Activated T-helper 17 cell treated with anti-CD3 and anti-CD28 coated beads, Interleukin-2, amount 50 U/mL, for 72 hours (primary cell): ENCODE data around the gene OAF. TPM values are rescaled to one million over a fixed set of nuclear protein-coding genes. Genes with fewer than 3 reads are reported as not detected.

Experiments
- ATAC-seq: fragments of 150-1000 bp; cut with Tn5 transposase; replicated peaks from 2 replicates; pipeline ENCODE4 v1.10.0; 2021; ENCODE audit warnings: mild to moderate bottlenecking, moderate library complexity
- H3K27ac Mint-ChIP-seq: one replicate; pipeline ENCODE4 v1.8.0; 2022; ENCODE audit warnings: mixed read lengths
- H3K27me3 Mint-ChIP-seq: one replicate; pipeline ENCODE4 v1.8.0; 2022; ENCODE audit warnings: mixed read lengths
- H3K36me3 Mint-ChIP-seq: one replicate; pipeline ENCODE4 v1.8.0; 2022; ENCODE audit warnings: low read depth, mild to moderate bottlenecking, mixed read lengths
- H3K4me1 Mint-ChIP-seq: one replicate; pipeline ENCODE4 v1.8.0; 2022; ENCODE audit warnings: mixed read lengths
- H3K4me3 Mint-ChIP-seq: one replicate; pipeline ENCODE4 v1.8.0; 2022; ENCODE audit warnings: mild to moderate bottlenecking, mixed read lengths
- H3K9me3 Mint-ChIP-seq: one replicate; pipeline ENCODE4 v1.8.0; 2022; ENCODE audit warnings: mixed read lengths
- total RNA-seq, 2 donors: library from RNA; stranded (reverse); gene quantifications; one replicate each; pipeline ENCODE4 v1.2.3, GENCODE V29; 2022

The OAF gene
- total RNA-seq, 2 donors from 2014 or later = 0.97 to 1.3 TPM

DNA sequence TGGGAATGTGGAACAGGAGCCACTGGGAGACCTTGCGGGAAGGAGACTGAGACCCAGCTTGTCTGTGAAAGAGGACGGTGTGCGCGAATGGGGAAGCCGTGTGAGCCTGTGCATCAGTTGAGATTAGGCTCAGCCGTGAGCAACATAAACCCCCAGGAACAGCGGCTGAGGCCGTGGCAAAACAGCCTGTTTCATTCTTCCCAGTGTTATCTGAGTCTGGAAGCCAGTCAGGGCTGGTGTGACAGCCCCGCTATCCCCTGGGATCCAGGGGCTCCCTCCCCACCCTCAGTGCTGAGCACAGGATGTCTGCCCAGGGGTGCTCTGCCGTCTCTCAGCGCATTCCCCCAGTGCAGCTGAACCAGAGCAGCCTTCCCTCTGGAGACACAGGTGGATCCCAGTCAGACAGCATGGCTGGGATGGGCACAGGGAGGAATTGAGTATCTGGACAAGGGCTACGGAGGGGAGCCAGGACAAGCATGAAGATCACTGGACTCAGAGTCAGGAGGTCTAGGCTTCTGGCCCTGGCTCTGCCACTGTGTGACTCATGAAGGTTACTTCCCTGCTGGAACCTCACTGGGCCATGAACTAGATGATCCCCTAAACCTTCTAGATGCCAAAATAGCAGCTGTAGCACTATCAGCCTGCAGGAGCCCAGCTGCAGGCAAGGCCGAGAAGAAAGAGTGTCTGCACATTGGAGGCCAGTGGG, 8.6 kb downstream of the OAF start:
- Mint-ChIP-seq H3K4me1 (no peaks in the 10 kb centered on the region), H3K36me3 (no peaks in the 10 kb centered on the region), H3K9me3 (no peaks in the 10 kb centered on the region), H3K27me3 (peaks cover 3% of the 10 kb centered on the region), H3K27ac (no peak overlapping the region), H3K4me3 (no peak overlapping the region)
- ATAC-seq = no peak

DNA sequence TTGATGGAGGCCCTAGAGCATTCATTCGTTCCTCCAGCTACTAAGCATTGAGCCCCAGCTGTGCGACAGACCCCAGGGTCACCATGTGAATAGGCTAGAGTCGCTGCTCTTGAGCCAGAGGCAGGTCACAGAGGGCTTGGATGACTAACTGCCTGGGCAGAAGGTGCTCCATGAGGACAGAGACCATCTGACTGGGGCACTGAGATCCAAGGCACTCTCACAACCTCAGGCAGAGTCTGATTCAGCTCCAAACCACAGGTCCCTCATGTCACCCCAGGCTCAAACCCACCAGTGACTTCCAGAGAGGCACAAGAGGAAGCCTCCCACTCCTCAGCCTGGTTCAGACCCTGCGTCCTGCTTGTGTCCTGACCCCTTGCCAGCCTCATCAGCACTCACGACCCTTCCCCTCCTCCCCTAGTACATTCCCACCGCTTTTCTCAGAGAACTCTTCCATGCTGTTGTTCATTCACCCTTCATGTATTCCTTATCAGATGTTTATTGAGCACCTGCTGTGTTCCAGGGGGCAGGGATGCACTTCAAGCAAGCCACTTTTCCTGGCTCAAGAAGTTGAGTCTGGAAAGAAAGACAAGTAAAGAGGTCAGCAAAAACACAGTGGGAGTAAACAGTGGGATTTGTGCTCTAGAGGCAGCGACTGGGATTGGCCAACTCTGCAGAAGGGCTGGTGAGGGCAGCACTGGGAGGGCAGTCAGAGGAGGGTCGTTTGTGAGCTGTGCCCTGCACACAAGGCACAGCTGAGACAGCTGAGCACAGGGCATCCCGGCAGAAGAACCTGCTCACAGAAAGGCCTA, 9.3 kb downstream of the OAF start:
- Mint-ChIP-seq H3K4me3 (no peak overlapping the region), H3K4me1 (no peaks in the 10 kb centered on the region), H3K27ac (no peak overlapping the region), H3K9me3 (no peaks in the 10 kb centered on the region), H3K27me3 (peaks cover 6% of the 10 kb centered on the region), H3K36me3 (no peaks in the 10 kb centered on the region)
- peak; percentile 14 for ATAC-seq

DNA sequence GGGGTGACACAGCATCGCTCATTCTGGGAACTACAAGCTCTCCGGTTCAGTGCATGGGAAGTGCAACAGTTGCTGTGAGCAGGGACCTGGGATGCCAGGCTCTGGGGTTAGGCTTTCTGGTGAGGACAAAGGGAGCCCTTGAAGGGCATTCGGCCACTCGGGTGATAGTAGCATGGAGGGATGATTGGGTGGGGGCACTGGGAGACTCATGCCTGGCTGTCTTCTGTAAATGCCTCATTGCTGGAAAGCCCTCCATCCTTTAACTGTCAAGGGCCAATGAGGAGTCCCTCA, 9.9 kb downstream of the OAF start:
- ATAC-seq = no peak
- Mint-ChIP-seq H3K27me3 (peaks cover 6% of the 10 kb centered on the region), H3K36me3 (no peaks in the 10 kb centered on the region), H3K9me3 (no peaks in the 10 kb centered on the region), H3K4me3 (no peak overlapping the region), H3K27ac (no peak overlapping the region), H3K4me1 (no peaks in the 10 kb centered on the region)

DNA sequence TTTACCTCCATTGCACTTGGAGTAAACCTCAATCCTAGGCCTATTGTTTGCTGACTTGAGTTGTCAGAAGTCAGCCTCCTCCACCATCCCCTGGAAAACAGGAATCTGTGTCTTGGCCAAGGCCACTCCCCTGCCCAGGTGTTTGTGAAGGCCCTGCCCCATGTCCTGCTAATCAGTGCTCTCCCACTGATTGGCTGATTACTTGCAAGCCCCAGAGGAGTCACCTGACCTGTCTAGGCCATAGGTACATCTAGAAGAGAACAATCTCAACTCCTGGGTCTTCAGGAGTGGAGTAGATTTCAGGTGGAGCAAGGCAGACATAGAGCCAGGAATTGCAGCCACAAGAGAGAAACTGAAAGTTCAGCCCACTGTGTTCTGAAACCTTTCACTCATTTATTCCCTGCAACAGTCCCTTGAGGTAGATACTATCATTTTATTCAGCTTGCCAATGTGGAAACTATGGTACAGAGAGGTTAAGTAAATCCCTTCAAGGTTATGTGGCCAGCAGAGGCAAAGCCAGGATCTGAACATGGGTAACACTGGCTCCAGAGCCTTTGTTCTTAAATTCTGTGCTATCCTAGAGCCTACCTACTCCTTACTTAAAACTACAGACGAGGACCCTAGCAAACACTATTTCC, 10.4 kb downstream of the OAF start:
- H3K27ac Mint-ChIP-seq = no peak overlapping the region

DNA sequence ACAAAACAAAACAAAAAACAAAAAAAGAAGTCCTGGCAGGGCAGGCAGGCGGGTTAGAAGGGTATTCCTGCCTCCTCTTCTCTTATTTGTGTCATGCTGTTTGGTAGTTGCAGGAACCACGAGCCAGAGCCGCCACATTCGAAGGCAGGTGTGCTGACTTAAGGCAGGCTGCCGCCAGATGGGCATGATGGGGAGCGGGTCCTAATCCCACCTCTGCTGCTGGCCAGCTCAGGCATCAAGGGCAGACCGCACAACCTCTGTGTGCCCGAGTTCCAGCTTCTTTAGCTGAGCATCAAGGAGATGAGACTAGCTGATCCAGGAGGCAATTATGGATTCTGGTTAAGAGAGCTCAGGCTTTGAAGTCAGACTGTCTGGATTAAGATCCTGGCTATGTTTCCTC, 12.1 kb downstream of the OAF start:
- H3K36me3 Mint-ChIP-seq = no peaks in the 10 kb centered on the region
- H3K4me3 Mint-ChIP-seq = no peak overlapping the region
- no peak overlapping the region for H3K27ac Mint-ChIP-seq
- no peak for ATAC-seq
- H3K4me1 Mint-ChIP-seq = no peaks in the 10 kb centered on the region
- H3K27me3 Mint-ChIP-seq = peaks cover 6% of the 10 kb centered on the region
- no peaks in the 10 kb centered on the region for H3K9me3 Mint-ChIP-seq

More for the DNA sequence above, 10.4 kb downstream of the OAF start:
- H3K4me1 Mint-ChIP-seq = no peaks in the 10 kb centered on the region
- H3K36me3 Mint-ChIP-seq = no peaks in the 10 kb centered on the region
- no peaks in the 10 kb centered on the region for H3K9me3 Mint-ChIP-seq
- no peak overlapping the region for H3K4me3 Mint-ChIP-seq
- peak; percentile 46 for ATAC-seq
- H3K27me3 Mint-ChIP-seq = peaks cover 6% of the 10 kb centered on the region

DNA sequence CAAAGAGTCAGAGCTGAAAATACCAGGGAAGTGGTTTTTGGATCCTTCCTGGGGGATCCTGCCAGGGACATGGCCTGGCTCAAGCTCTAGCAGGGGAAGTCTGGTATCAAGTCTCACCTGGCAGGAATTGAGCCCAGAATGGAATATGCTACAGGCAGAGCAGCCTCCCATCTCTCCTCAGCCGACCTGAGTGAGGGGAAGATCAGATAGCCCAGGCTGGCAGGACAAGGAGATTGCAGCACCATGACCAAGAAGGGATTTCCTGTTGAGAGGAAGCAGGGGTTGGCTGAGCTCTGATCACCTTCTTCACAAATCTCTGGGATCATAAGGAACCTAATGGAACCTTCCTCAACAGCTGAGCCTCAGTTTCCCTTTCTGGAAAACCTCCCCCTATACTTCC, 13.0 kb downstream of the OAF start:
- Mint-ChIP-seq H3K4me3 (no peak overlapping the region), H3K27ac (no peak overlapping the region), H3K4me1 (no peaks in the 10 kb centered on the region), H3K36me3 (no peaks in the 10 kb centered on the region), H3K9me3 (no peaks in the 10 kb centered on the region), H3K27me3 (peaks cover 6% of the 10 kb centered on the region)
- ATAC-seq = no peak

DNA sequence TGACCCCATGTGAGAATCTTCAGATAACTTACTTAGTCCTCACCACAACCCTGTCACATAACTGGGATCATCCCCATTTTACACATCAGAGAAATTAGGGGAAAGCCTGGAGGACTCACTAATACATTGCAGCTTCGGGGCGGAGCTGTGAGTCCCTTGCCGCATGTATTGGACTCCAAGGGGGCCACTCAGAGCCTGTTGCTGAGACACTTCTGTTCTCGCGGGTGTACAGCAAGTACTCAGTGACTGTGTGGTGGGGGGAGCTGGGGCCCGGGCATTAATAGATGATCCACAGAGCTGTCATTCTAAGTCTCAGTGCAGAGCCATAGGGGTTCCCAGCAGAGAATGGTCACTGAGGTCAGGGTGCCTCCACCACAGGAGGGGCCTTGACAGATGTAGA, 13.5 kb downstream of the OAF start:
- no peaks in the 10 kb centered on the region for H3K36me3 Mint-ChIP-seq
- H3K27ac Mint-ChIP-seq = no peak overlapping the region
- H3K9me3 Mint-ChIP-seq = no peaks in the 10 kb centered on the region
- peaks cover 6% of the 10 kb centered on the region for H3K27me3 Mint-ChIP-seq
- H3K4me3 Mint-ChIP-seq = no peak overlapping the region
- no peaks in the 10 kb centered on the region for H3K4me1 Mint-ChIP-seq
- ATAC-seq = no peak

DNA sequence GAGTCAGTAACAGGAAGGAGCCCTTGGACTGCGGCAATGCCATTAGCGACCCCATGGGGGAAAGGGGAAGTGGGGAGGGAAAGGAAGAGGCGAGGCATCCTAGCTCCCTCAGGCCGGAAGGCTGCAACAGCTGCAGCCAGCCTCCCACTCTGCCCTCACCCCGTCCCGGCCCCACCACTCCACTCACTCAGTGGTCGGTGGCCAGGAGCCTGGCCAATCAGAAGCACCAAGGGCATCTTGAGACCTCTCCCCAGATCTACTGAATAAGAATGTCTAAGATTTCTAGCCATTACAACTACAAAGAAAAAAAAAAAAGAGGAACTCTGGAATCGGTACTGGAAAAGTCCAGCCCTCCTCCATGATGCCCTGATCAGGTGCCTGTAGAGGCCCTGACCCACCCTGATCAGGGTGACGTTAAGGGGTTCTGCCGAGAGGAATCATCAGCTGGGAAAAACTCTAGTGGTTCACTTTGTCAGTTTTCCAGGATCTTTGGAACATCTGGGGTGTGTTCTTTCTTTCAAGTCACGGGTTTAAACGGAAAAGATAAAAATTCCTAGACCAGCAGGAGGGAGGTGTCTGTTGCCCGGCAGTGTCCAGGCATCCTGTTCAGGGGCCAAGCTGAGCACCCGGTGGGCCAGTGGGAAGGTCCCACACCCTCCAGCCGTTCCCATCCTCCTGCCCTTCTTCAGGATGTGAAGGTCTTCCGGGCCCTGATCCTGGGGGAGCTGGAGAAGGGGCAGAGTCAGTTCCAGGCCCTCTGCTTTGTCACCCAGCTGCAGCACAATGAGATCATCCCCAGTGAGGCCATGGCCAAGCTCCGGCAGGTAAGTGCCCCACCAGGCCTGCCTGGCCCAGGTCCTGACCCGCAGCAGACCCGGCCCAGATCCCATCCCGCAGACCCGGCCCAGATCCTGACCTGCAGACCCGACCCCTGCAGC, 14.4 kb downstream of the OAF start:
- H3K9me3 Mint-ChIP-seq = no peaks in the 10 kb centered on the region

DNA sequence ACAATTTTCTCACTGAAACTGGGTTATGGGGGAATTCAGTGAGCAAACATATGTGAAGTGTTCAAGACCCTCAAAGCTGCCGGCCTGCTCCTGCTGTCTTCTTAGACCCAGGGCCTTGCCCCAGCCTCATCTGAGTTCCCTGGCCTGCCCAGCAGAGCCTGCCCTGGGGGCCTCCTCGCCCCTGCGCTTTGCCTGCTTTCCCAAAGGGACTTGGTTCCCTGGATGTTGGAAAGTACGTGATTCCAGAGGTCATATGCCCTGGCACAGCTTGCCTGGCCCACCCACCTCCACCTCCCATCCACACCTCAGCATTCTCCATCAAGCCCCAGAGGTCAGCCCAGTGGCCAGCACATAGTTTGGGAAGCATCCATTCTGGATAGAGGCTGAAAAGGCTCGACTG, 15.4 kb downstream of the OAF start:
- no peak overlapping the region for H3K4me3 Mint-ChIP-seq
- H3K4me1 Mint-ChIP-seq = no peaks in the 10 kb centered on the region
- no peaks in the 10 kb centered on the region for H3K36me3 Mint-ChIP-seq
- H3K27me3 Mint-ChIP-seq = peaks cover 6% of the 10 kb centered on the region
- no peak for ATAC-seq
- no peaks in the 10 kb centered on the region for H3K9me3 Mint-ChIP-seq
- H3K27ac Mint-ChIP-seq = no peak overlapping the region

More for the DNA sequence above, 14.4 kb downstream of the OAF start:
- Mint-ChIP-seq H3K4me1 (no peaks in the 10 kb centered on the region), H3K36me3 (no peaks in the 10 kb centered on the region), H3K27me3 (peaks cover 6% of the 10 kb centered on the region), H3K27ac (no peak overlapping the region), H3K4me3 (no peak overlapping the region)
- no peak for ATAC-seq

DNA sequence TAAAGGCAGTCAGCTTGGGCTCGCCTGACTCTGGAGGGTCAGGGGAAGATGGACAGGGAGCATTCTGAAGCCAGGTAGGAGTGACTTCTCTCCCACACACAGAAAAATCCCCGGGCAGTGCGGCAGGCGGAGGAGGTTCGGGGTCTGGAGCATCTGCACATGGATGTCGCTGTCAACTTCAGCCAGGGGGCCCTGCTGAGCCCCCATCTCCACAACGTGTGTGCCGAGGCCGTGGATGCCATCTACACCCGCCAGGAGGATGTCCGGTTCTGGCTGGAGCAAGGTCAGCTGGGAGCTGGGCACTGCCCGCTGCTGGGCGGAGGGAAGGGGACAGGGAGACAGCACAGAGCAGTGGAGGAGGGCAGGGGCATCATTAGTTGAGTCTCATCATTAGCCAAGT, 15.9 kb downstream of the OAF start:
- H3K4me3 Mint-ChIP-seq = no peak overlapping the region

DNA sequence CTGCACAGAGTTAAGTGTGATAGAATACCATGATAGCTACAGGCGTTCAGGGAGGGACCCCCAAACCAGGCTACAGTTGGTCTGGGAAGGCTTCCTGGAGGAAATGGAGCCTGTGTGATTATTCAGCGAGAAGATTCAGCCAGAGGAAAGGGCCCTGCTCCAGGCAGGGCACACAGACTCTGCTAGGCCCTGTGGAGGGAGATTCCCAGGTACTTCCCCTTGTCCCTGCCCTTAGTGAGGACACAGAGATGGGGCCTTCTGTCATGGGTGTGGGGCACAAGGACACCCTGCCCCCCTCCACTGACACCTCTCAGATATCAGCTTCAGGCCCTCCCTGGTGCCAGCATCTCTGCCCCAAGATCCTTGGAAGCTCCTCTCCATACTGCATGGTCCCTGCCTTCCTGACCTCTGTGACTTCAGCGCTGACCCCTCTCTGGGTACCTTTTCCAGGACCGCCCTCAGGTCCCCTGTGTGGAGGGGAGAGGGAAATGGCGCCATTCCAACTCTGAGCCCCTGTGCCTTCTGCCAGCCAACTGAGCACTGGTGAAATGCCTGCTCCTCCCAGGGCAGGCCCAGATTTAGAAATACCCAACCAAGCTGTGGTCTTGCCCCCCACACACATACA, 16.5 kb downstream of the OAF start:
- no peaks in the 10 kb centered on the region for H3K4me1 Mint-ChIP-seq
- H3K27ac Mint-ChIP-seq = no peak overlapping the region
- no peaks in the 10 kb centered on the region for H3K9me3 Mint-ChIP-seq
- H3K27me3 Mint-ChIP-seq = peaks cover 7% of the 10 kb centered on the region
- no peaks in the 10 kb centered on the region for H3K36me3 Mint-ChIP-seq
- no peak overlapping the region for H3K4me3 Mint-ChIP-seq
- peak; percentile 38 for ATAC-seq

More for the DNA sequence above, 15.9 kb downstream of the OAF start:
- Mint-ChIP-seq H3K36me3 (no peaks in the 10 kb centered on the region), H3K27ac (no peak overlapping the region), H3K9me3 (no peaks in the 10 kb centered on the region), H3K27me3 (peaks cover 6% of the 10 kb centered on the region), H3K4me1 (no peaks in the 10 kb centered on the region)
- no peak for ATAC-seq

DNA sequence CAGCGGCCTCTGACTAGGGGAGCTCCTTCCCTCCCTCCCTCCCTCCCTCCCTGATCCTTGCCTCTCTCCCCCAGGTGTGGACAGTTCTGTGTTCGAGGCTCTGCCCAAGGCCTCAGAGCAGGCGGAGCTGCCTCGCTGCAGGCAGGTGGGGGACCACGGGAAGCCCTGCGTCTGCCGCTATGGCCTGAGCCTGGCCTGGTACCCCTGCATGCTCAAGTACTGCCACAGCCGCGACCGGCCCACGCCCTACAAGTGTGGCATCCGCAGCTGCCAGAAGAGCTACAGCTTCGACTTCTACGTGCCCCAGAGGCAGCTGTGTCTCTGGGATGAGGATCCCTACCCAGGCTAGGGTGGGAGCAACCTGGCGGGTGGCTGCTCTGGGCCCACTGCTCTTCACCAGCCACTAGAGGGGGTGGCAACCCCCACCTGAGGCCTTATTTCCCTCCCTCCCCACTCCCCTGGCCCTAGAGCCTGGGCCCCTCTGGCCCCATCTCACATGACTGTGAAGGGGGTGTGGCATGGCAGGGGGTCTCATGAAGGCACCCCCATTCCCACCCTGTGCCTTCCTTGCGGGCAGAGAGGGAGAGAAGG, 18.1 kb downstream of the OAF start:
- H3K9me3 Mint-ChIP-seq = no peaks in the 10 kb centered on the region
- H3K27me3 Mint-ChIP-seq = peaks cover 13% of the 10 kb centered on the region
- no peak overlapping the region for H3K27ac Mint-ChIP-seq
- no peaks in the 10 kb centered on the region for H3K4me1 Mint-ChIP-seq
- no peak overlapping the region for H3K4me3 Mint-ChIP-seq
- no peaks in the 10 kb centered on the region for H3K36me3 Mint-ChIP-seq
- ATAC-seq = no peak

DNA sequence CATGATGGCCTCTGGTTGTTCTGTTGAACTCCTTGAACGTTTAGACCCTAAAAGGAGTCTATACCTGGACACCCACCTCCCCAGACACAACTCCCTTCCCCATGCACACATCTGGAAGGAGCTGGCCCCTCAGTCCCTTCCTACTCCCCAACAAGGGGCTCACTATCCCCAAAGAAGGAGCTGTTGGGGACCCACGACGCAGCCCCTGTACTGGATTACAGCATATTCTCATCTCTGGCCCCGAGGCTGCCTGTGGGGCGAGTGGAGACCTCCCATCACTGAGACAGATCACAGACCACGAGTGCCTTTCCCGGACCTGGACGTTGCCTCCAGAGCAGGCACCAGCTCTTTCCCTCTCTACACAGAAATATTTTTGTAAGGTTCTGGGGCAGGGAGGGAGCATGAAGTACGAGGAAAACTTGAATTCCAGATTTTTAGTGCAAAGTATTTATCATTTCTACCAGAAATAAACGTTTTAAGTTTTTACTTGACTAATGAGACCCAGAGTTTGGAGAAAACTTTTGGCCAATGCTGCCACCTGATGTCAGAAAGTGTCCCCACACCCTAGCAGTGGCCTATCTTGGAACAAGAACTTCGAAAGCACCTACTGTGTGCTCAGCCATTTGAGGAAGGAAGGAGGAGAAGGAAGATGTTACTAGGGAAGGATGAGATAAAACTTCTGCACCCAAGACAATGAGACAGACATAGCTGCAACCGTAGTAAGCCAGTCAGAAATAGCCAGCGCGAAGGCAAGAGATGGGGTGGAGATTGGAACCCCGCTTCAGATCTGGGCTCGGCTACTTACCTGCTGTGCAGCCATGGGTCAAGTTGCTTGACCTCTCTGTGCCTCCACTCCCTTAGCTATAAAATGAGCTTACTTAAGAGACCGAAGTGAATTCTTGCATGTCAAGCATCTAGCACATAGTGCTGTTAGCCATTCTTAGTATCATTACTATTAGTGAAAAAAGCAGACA, 18.9 kb downstream of the OAF start:
- no peak overlapping the region for H3K4me3 Mint-ChIP-seq
- H3K9me3 Mint-ChIP-seq = no peaks in the 10 kb centered on the region
- no peaks in the 10 kb centered on the region for H3K4me1 Mint-ChIP-seq
- no peaks in the 10 kb centered on the region for H3K36me3 Mint-ChIP-seq
- no peak overlapping the region for H3K27ac Mint-ChIP-seq
- no peak for ATAC-seq
- peaks cover 16% of the 10 kb centered on the region for H3K27me3 Mint-ChIP-seq
